Esophagus squamous epithelium (tissue), 5 donors: ENCODE results near the gene DHX8. TPM values are rescaled to one million over a fixed set of nuclear protein-coding genes. Genes with fewer than 3 reads are reported as not detected.
A peak's percentile ranks its signal among the peaks of the same experiment; 100 is the strongest.

Experiments
- DNase-seq: peaks from one replicate; lab custom pipeline; 2025; lab: John Stamatoyannopoulos, UW
- H3K27ac ChIP-seq, 4 donors: fragments of 200-600 bp; sonication (generic); one replicate each; pipeline ENCODE4 v1.5.1; 2016 to 2019; ENCODE audit warnings: mild to moderate bottlenecking in 1 of 4
- H3K27me3 ChIP-seq, 4 donors: fragments of 200-600 bp; sonication (generic); 1 replicate in 3 of 4; 2 replicates in 1 of 4; pipeline versions ENCODE4 v1.5.1 to v1.6.0; 2017 to 2021; ENCODE audit warnings: antibody characterized with exemption in 1 of 4
- H3K36me3 ChIP-seq, 3 donors: fragments of 200-600 bp; sonication (generic); one replicate each; pipeline ENCODE4 v1.5.1; 2016 to 2019
- H3K4me1 ChIP-seq, 3 donors: fragments of 200-600 bp; sonication (generic); one replicate each; pipeline ENCODE4 v1.5.1; 2017 to 2019
- H3K4me3 ChIP-seq, 4 donors: fragments of 200-600 bp; sonication (generic); 1 replicate in 3 of 4; 2 replicates in 1 of 4; pipeline ENCODE4 v1.5.1; 2016 to 2019; ENCODE audit warnings: mild to moderate bottlenecking in 2 of 4, moderate library complexity in 1 of 4
- H3K9me3 ChIP-seq, 3 donors: fragments of 200-600 bp; sonication (generic); one replicate each; pipeline ENCODE4 v1.5.1; 2016 to 2019
- CTCF ChIP-seq, 6 experiments: fragments of 450-650 bp in 4 of 6; fragments of 200-600 bp in 2 of 6; sonication (generic) in 2 of 6; IDR thresholded peaks; one replicate each; pipeline ENCODE4 v1.5.1; 2016 to 2019; ENCODE audit warnings: antibody characterized with exemption in 6 of 6, mild to moderate bottlenecking in 4 of 6, moderate library complexity in 4 of 6
- POLR2A ChIP-seq, 4 donors: fragments of 450-650 bp; IDR thresholded peaks; one replicate each; pipeline ENCODE4 v1.6.1; 2017; ENCODE audit warnings: antibody characterized with exemption in 4 of 4, mild to moderate bottlenecking in 4 of 4, moderate library complexity in 3 of 4
- WGBS, 2 donors: methylation state at CpG; one replicate each; pipeline ENCODE4 v1.1.5; 2018; 5-methylcytosine and 5-hydroxymethylcytosine counted together
- intact Hi-C: fragments of 100-400 bp; cut with DNase I; formaldehyde crosslinking; loops from one replicate; pipeline ENCODE4 v1.15.0; 2022
- total RNA-seq, 4 donors: library from RNA; depleted of rRNA; stranded (reverse); fragments of >200 nt; gene quantifications; one replicate each; pipeline ENCODE4 v1.1.0, GENCODE V29; 2016
- donor health status: DM: yes; HTN: yes; CAD: no.

DHX8 gene
- total RNA-seq, result 10 to 100 TPM; 28.1 to 32.3 (median 31.0) TPM

GRCh38 chr17:43483674-43484551, at the start of gene DHX8:
DHX8 (plus strand) TSS chr17:43483975; CDS start chr17:43484038, 63 bp downstream.
- H3K27ac ChIP-seq, result peak within 1 kb of the TSS; percentile 84 to 89 (median 87)
- H3K9me3 ChIP-seq, result no peaks in the 10 kb centered on the region
- WGBS, 2 donors, result 0 to 3% methylated on average over 8 to 36 of the region's 51 CpGs
- intact Hi-C loops, result loop anchor here (2.0 kb wide), 1 partner anchor 89 kb away; no protein-coding TSS in a partner anchor
- H3K27me3 ChIP-seq, result no peaks in the 10 kb centered on the region
- H3K36me3 ChIP-seq, result no peaks in the 10 kb centered on the region
- H3K4me1 ChIP-seq, result peaks cover 12 to 44% (median 20%) of the 10 kb centered on the region in 3 donors
- peak; percentile 88 for DNase-seq
- TF ChIP-seq POLR2A (IDR thresholded peaks at IDR 0.05) (peak in 1 of 4 donors; percentile 65), CTCF (IDR thresholded peaks at IDR 0.05) (peak; percentile 98 to 100 (median 100))
- H3K4me3 ChIP-seq, result peak within 1 kb of the TSS; percentile 65 to 83 (median 74)

- WGBS, 2 donors, result 45 to 66% methylated on average over 4 of the region's 4 CpGs
- H3K27ac ChIP-seq, result no peak overlapping the region
- intact Hi-C loops, result no loop called here
- no peak for TF ChIP-seq CTCF (IDR thresholded peaks at IDR 0.05)
- no peak for TF ChIP-seq POLR2A (IDR thresholded peaks at IDR 0.05)
- H3K4me3 ChIP-seq, result no peak overlapping the region
- no peak for DNase-seq
- H3K4me1 ChIP-seq, result peaks cover 13 to 66% (median 21%) of the 10 kb centered on the region in 3 donors
- H3K9me3 ChIP-seq, result no peaks in the 10 kb centered on the region
- H3K36me3 ChIP-seq, result no peaks in the 10 kb centered on the region
- no peaks in the 10 kb centered on the region for H3K27me3 ChIP-seq
These were observed 48.9 kb upstream of the DHX8 start for GRCh38 chr17:43434902-43435319.

GRCh38 chr17:43437756-43438155, 46.0 kb upstream of the DHX8 start:
- intact Hi-C loops, result no loop called here
- Histone ChIP-seq H3K9me3 (no peaks in the 10 kb centered on the region), H3K27ac (no peak overlapping the region), H3K4me3 (no peak overlapping the region), H3K4me1 (peaks cover 0 to 49% (median 8%) of the 10 kb centered on the region in 3 donors), H3K27me3 (no peaks in the 10 kb centered on the region), H3K36me3 (no peaks in the 10 kb centered on the region)
- WGBS, 2 donors, result 72 to 83% methylated on average over 1 of the region's 1 CpG
- TF ChIP-seq CTCF (IDR thresholded peaks at IDR 0.05), result no peak
- no peak for TF ChIP-seq POLR2A (IDR thresholded peaks at IDR 0.05)
- DNase-seq, result no peak

GRCh38 chr17:43438626-43439025, 45.1 kb upstream of the DHX8 start:
- TF ChIP-seq POLR2A (IDR thresholded peaks at IDR 0.05) (no peak), CTCF (IDR thresholded peaks at IDR 0.05) (no peak)
- no peak for DNase-seq
- H3K4me3 ChIP-seq, result no peak overlapping the region
- H3K36me3 ChIP-seq, result no peaks in the 10 kb centered on the region
- no peak overlapping the region for H3K27ac ChIP-seq
- H3K27me3 ChIP-seq, result no peaks in the 10 kb centered on the region
- intact Hi-C loops, result no loop called here
- peaks cover 0 to 49% (median 12%) of the 10 kb centered on the region in 3 donors for H3K4me1 ChIP-seq
- WGBS, 2 donors, result 65 to 68% methylated on average over 5 of the region's 5 CpGs
- no peaks in the 10 kb centered on the region for H3K9me3 ChIP-seq

- Histone ChIP-seq H3K4me3 (no peak overlapping the region), H3K36me3 (no peaks in the 10 kb centered on the region), H3K27ac (no peak overlapping the region), H3K27me3 (no peaks in the 10 kb centered on the region), H3K9me3 (no peaks in the 10 kb centered on the region), H3K4me1 (peaks cover 0 to 47% (median 12%) of the 10 kb centered on the region in 3 donors)
- WGBS, 2 donors, result 80 to 89% methylated on average over 1 of the region's 1 CpG
- no peak for DNase-seq
- no peak for TF ChIP-seq CTCF (IDR thresholded peaks at IDR 0.05)
- intact Hi-C loops, result no loop called here
These were observed 44.7 kb upstream of the DHX8 start for GRCh38 chr17:43439041-43439440.
